ENCODE measurements around the gene BAAT. TPM values are rescaled to one million over a fixed set of nuclear protein-coding genes. Genes with fewer than 3 reads are reported as not detected.
A peak's percentile ranks its signal among the peaks of the same experiment; 100 is the strongest.
"Not testable (repeated sequence)": the region's sequence is repeated elsewhere in the genome, so short reads cannot be mapped to it uniquely, and the experiment has no call there.

The BAAT gene
- total and polyA plus RNA-seq, 2 of the 13 experiments (the other 11 are each of a cell fraction or from before 2014, with no cell fraction given), result 0.71 to 7.9 TPM

GRCh38 chr9:101384873-101385536 is at the start of gene BAAT (continued):
- TF ChIP-seq, protein P1, sequence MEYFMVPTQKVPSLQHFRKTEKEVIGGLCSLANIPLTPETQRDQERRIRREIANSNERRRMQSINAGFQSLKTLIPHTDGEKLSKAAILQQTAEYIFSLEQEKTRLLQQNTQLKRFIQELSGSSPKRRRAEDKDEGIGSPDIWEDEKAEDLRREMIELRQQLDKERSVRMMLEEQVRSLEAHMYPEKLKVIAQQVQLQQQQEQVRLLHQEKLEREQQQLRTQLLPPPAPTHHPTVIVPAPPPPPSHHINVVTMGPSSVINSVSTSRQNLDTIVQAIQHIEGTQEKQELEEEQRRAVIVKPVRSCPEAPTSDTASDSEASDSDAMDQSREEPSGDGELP (IDR thresholded peaks at IDR 0.05; ENCODE audit: borderline replicate concordance, low read depth), result peak; percentile 29; the same call in 1 of the 2 replicates
- peak; percentile 26; the same call in 1 of the 2 replicates for TF ChIP-seq HNF4G (IDR thresholded peaks at IDR 0.05; ENCODE audit: borderline replicate concordance, low read depth, low read length)
- TF ChIP-seq HNF4G (CRISPR knock-in tag; IDR thresholded peaks at IDR 0.05; ENCODE audit: borderline replicate concordance, low read depth); USF2 (IDR thresholded peaks at IDR 0.05; ENCODE audit: low read depth, low read length); SOX6 (IDR thresholded peaks at IDR 0.05): not testable (repeated sequence)
- peak; percentile 31; the same call in 1 of the 2 replicates for TF ChIP-seq USF2 (CRISPR knock-in tag; IDR thresholded peaks at IDR 0.05; ENCODE audit: borderline replicate concordance)
- TF ChIP-seq MEIS2 (CRISPR knock-in tag; IDR thresholded peaks at IDR 0.05), result 0 out of 2 replicates have a peak, but pooled peaks have one; percentile 27
- TF ChIP-seq, protein P2, sequence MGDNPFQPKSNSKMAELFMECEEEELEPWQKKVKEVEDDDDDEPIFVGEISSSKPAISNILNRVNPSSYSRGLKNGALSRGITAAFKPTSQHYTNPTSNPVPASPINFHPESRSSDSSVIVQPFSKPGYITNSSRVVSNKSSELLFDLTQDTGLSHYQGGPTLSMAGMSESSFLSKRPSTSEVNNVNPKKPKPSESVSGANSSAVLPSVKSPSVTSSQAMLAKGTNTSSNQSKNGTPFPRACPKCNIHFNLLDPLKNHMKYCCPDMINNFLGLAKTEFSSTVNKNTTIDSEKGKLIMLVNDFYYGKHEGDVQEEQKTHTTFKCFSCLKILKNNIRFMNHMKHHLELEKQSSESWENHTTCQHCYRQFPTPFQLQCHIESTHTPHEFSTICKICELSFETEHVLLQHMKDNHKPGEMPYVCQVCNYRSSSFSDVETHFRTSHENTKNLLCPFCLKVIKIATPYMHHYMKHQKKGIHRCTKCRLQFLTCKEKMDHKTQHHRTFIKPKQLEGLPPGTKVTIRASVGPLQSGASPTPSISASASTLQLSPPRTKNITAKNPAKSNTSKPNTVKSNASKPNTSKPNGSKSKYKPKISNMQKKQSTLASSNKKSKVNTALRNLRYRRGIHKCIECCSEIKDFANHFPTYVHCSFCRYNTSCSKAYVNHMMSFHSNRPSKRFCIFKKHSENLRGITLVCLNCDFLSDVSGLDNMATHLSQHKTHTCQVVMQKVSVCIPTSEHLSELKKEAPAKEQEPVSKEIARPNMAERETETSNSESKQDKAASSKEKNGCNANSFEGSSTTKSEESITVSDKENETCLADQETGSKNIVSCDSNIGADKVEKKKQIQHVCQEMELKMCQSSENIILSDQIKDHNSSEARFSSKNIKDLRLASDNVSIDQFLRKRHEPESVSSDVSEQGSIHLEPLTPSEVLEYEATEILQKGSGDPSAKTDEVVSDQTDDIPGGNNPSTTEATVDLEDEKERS (CRISPR knock-in tag; IDR thresholded peaks at IDR 0.05), result peak; percentile 50; the same call in 1 of the 2 replicates
- TF ChIP-seq, protein P3, sequence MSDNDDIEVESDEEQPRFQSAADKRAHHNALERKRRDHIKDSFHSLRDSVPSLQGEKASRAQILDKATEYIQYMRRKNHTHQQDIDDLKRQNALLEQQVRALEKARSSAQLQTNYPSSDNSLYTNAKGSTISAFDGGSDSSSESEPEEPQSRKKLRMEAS (IDR thresholded peaks at IDR 0.05), result peak; percentile 29; the same call in 1 of the 2 replicates
- TF ChIP-seq ZFY (CRISPR knock-in tag; IDR thresholded peaks at IDR 0.05), result 0 out of 2 replicates have a peak, but pooled peaks have one; percentile 25
- TF ChIP-seq HNF4A (CRISPR knock-in tag; IDR thresholded peaks at IDR 0.05), result peak; percentile 78
- TF ChIP-seq MAF1 (CRISPR knock-in tag; IDR thresholded peaks at IDR 0.05; ENCODE audit: borderline replicate concordance), result 0 out of 2 replicates have a peak, but pooled peaks have one; percentile 63
- TF ChIP-seq SOX6 (CRISPR knock-in tag; IDR thresholded peaks at IDR 0.05), result 0 out of 2 replicates have a peak, but pooled peaks have one; percentile 17
- TF ChIP-seq RARA (CRISPR knock-in tag; IDR thresholded peaks at IDR 0.05), result 0 out of 2 replicates have a peak, but pooled peaks have one; percentile 30
- 0 out of 2 replicates have a peak, but pooled peaks have one; percentile 50 for TF ChIP-seq ZMYM2 (CRISPR knock-in tag; IDR thresholded peaks at IDR 0.05)
- peak; percentile 86 for TF ChIP-seq ZBTB33 (CRISPR knock-in tag; IDR thresholded peaks at IDR 0.05)
- 0 out of 2 replicates have a peak, but pooled peaks have one; percentile 57 for TF ChIP-seq TBP (CRISPR knock-in tag; IDR thresholded peaks at IDR 0.05)
- 0 out of 2 replicates have a peak, but pooled peaks have one; percentile 23 for TF ChIP-seq FOXJ3 (CRISPR knock-in tag; IDR thresholded peaks at IDR 0.05; ENCODE audit: borderline replicate concordance)

Measured in HepG2 (cell line).